Measurements from ENCODE around the gene RTKN2.

The RTKN2 gene, protein sequence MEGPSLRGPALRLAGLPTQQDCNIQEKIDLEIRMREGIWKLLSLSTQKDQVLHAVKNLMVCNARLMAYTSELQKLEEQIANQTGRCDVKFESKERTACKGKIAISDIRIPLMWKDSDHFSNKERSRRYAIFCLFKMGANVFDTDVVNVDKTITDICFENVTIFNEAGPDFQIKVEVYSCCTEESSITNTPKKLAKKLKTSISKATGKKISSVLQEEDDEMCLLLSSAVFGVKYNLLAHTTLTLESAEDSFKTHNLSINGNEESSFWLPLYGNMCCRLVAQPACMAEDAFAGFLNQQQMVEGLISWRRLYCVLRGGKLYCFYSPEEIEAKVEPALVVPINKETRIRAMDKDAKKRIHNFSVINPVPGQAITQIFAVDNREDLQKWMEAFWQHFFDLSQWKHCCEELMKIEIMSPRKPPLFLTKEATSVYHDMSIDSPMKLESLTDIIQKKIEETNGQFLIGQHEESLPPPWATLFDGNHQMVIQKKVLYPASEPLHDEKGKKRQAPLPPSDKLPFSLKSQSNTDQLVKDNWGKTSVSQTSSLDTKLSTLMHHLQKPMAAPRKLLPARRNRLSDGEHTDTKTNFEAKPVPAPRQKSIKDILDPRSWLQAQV

DNA sequence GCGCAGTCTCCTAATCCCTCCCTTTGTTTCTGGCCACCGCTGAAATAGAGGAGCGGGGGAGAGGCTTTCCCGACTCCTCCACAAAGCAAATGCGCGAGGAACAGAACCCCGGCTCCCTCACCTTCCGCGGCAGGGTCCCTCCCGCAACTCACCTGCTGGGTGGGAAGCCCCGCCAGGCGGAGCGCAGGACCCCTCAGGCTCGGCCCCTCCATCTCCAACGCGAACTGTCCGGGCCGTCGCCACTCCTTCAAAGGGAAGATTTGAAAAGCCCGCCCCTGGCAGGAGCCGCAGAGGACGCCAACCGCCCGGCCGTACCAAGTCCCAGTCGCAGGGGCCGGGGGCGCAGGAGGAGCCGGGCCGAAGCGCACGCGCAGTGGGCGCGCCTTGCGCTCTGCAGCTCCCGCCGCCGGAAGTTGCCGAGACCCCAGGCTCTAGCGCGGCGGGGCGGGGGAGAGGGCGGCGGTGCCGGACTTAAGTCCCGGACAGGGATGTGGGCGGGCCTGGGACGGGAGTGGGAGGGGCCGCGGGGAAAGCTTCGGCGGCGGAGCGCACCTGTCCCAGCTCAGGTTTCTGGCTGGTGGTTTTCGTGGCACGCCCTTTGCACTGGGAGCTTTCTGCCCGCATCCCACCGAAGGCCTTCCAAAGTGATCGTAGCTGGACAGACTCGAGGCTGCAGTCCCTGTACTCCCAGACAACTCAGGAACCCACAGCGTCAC is at the start of gene RTKN2:
TSS of gene RTKN2 (minus strand) at position 446 of the 716 bp plus-strand sequence. CDS start at position 212, 234 bp downstream.
- DNase-seq (ENCODE audit: low read depth in 2 of 2) = peak; percentile 62 to 82
- TF ChIP-seq, protein P1, sequence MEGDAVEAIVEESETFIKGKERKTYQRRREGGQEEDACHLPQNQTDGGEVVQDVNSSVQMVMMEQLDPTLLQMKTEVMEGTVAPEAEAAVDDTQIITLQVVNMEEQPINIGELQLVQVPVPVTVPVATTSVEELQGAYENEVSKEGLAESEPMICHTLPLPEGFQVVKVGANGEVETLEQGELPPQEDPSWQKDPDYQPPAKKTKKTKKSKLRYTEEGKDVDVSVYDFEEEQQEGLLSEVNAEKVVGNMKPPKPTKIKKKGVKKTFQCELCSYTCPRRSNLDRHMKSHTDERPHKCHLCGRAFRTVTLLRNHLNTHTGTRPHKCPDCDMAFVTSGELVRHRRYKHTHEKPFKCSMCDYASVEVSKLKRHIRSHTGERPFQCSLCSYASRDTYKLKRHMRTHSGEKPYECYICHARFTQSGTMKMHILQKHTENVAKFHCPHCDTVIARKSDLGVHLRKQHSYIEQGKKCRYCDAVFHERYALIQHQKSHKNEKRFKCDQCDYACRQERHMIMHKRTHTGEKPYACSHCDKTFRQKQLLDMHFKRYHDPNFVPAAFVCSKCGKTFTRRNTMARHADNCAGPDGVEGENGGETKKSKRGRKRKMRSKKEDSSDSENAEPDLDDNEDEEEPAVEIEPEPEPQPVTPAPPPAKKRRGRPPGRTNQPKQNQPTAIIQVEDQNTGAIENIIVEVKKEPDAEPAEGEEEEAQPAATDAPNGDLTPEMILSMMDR (IDR thresholded peaks at IDR 0.05; ENCODE audit: low read depth, low read length) = no peak

DNA sequence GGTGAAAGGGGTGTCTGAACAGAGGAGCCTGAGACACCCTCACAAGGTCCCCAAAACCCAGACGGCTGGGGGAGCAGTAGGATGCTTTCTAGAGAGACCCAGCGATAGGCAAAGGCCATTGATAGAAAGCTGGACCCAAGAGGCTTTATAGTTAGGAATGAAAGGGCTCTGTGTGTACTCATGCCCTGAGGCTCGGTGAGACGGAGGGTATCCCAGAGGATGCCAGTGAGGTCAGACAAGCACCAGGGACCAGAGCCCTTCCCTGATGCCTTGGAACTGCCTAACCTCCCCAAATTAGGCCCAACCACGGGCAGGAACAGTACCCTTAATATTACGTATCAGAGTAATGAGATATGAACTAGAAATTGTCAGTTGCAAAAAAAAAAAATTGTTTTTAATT is 48.6 kb upstream of the RTKN2 start:
- TF ChIP-seq, protein P1 (IDR thresholded peaks at IDR 0.05; ENCODE audit: low read depth, low read length) = no peak

More for the DNA sequence above, at the start of gene RTKN2:
- peak within 1 kb of the TSS; percentile 64 to 66 for H3K4me3 ChIP-seq (replicated peaks in 1 of 2; ENCODE audit: low read depth in 2 of 2, low read length in 2 of 2)

DNA sequence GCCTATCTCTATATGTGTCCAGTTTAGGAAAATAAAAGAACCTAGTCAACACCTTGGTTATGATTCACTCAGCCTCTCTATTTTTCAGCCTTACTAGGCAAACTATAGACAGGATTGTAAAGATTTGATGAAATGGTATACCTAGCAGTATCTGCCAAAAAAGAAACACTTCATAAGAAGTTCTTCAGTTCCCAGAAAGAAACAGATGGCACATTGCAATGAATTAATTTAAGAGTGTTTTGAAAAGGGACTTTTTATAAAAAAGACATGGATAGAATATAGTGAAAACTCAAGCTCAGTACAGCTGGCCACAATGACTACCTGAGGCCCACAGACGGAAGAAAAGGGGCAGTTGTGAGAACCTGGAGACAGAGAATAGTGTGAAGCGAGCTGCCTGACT is 40.6 kb upstream of the RTKN2 start:
- H3K4me3 ChIP-seq (replicated peaks in 1 of 2; ENCODE audit: low read depth in 2 of 2, low read length in 2 of 2) = no peak overlapping the region
- DNase-seq (ENCODE audit: low read depth in 2 of 2) = no peak
- TF ChIP-seq, protein P1 (IDR thresholded peaks at IDR 0.05; ENCODE audit: low read depth, low read length) = no peak

More for the DNA sequence above, 48.6 kb upstream of the RTKN2 start:
- no peak overlapping the region for H3K4me3 ChIP-seq (replicated peaks in 1 of 2; ENCODE audit: low read depth in 2 of 2, low read length in 2 of 2)
- DNase-seq (ENCODE audit: low read depth in 2 of 2) = no peak

DNA sequence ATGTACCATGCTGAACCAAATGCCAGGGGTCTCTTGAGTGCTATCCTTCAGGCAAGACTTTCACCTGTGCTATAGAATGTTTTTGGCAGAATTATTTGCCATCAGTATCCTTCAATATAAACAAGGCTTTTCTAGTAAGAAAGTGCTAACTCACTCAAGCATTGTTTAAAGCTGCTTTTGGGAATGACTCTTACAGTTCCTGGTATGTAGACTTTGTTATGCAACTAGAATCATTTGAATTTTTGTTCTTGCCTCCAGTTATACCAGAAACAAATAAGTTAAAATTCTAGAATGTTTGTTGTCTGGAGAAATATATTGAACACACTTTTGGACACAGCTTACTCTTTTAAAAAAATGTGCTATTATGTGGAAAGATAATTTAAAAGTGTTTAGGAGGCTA is 39.5 kb upstream of the RTKN2 start:
- peak in 1 of 2 donors; percentile 12 for DNase-seq (ENCODE audit: low read depth in 2 of 2)

DNA sequence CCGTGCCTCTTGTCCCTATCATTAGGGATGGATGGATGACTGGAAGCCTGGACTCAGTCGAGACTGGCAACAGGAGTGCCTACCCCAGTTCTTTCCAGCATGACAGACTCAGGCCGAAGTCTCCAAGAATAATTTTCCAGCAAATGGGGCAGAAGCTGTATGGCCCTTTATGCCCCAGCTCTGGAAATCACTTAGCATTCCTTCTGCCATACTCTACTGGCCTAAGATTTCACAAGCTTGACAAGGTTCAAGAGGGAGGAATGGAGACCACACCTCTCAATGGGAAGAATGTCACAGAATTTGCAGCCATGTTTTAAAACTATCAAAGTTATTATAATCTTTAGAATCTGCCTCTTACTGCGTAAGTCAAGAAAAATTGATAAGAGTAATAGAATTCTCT is 39.0 kb upstream of the RTKN2 start:
- DNase-seq (ENCODE audit: low read depth in 2 of 2) = no peak
- no peak overlapping the region for H3K4me3 ChIP-seq (replicated peaks in 1 of 2; ENCODE audit: low read depth in 2 of 2, low read length in 2 of 2)
- TF ChIP-seq, protein P1 (IDR thresholded peaks at IDR 0.05; ENCODE audit: low read depth, low read length) = no peak

More for the DNA sequence above, 39.5 kb upstream of the RTKN2 start:
- TF ChIP-seq, protein P1 (IDR thresholded peaks at IDR 0.05; ENCODE audit: low read depth, low read length) = no peak
- no peak overlapping the region for H3K4me3 ChIP-seq (replicated peaks in 1 of 2; ENCODE audit: low read depth in 2 of 2, low read length in 2 of 2)

DNA sequence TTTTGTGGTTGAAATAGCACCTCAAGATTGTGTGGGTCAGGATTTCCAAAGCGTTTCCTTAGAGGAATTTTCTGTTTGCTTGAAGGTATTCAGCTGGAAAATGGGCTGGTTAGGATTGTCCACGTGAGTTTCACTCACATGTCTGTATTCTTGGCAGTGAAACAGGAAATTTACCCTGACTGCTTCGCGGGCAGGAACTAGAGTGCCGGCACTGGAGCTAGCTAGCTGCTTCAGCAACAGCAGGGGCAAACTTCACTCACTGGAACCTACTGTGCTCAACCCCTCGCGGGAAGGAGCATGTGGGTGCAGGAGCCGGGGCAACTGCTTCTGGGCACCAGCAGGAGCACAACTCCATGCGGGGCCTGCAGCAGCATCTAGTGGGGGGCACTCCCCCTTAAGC is 38.0 kb upstream of the RTKN2 start:
- TF ChIP-seq, protein P1 (IDR thresholded peaks at IDR 0.05; ENCODE audit: low read depth, low read length) = no peak
- no peak overlapping the region for H3K4me3 ChIP-seq (replicated peaks in 1 of 2; ENCODE audit: low read depth in 2 of 2, low read length in 2 of 2)
- DNase-seq (ENCODE audit: low read depth in 2 of 2) = no peak
